ENCODE measurements around the gene CNTN2.

- TF ChIP-seq CTCF (conservative IDR thresholded peaks at IDR 0.05) (no peak), ZFX (IDR thresholded peaks at IDR 0.05) (no peak)
Observed at GRCh38 chr1:205003358-205004131, 39.5 kb upstream of the CNTN2 start.
